Forelimb muscle (tissue), 1 donor: Measurements from ENCODE around the gene SMAGP. TPM values are rescaled to one million over a fixed set of nuclear protein-coding genes. Genes with fewer than 3 reads are reported as not detected.
A peak's percentile ranks its signal among the peaks of the same experiment; 100 is the strongest.
"Not testable (repeated sequence)": the region's sequence is repeated elsewhere in the genome, so short reads cannot be mapped to it uniquely, and the experiment has no call there.

Experiments used
- DNase-seq: peaks from one replicate; pipeline ENCODE4 v3.0.0-alpha.2; 2013; ENCODE audit warnings: low read depth
- polyA plus RNA-seq: library from polyadenylated mRNA; unstranded; fragments of 120-200 nt; gene quantifications from one replicate; pipeline ENCODE4 v1.2.1, GENCODE V29; 2013; ENCODE audit not compliant: insufficient read length

SMAGP gene
- polyA plus RNA-seq, 1 donor: 7.0 TPM

GRCh38 chr12:51264297-51264696, 5.9 kb downstream of the SMAGP start:
- no peak for DNase-seq

GRCh38 chr12:51263341-51263740, 6.9 kb downstream of the SMAGP start:
- no peak for DNase-seq

DNA sequence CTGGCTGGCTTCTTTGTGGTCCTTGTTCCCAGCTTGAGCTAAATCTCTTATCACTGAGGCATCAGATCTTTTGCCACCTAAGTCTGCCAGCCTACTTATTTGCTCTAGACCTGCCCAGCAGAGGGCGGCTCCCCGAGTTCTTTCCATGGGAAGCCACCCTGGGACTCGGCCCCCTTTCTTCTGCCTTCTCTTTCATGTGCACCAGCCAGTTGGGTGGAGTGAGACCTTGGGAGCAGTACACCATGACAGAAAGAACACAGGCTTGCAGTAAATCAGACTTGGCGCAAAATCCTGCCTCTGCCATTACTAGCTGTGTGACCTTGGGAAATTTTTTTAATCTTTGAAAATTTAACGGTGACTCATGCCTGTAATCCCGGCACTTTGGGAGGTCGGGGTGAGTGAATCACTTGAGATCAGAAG, 7.4 kb downstream of the SMAGP start:
- no peak for DNase-seq

GRCh38 chr12:51259600-51259999, 10.6 kb downstream of the SMAGP start:
- not testable (repeated sequence) for DNase-seq

DNA sequence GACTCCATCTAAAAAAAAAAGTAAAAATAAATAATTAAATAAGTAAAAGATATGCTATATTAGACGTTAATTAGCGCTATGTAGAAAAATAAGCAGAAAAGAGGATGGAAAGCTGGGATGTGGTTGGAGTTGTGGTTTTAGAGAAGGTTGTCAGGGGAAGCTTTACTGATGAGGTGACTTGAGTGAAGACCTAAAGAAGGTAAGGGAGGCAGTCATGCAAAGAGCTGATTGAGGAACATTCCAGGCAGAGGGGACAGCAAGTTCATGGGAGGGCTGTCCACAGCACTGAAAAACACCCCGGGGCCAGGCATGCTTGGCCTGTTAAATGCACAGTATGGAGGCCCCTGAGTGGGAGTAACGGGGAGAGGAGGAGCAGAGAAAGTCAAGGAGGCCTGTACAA, 15.7 kb downstream of the SMAGP start:
- DNase-seq: no peak

- DNase-seq: no peak
Observed at GRCh38 chr12:51253276-51253675, 16.9 kb downstream of the SMAGP start.

DNA sequence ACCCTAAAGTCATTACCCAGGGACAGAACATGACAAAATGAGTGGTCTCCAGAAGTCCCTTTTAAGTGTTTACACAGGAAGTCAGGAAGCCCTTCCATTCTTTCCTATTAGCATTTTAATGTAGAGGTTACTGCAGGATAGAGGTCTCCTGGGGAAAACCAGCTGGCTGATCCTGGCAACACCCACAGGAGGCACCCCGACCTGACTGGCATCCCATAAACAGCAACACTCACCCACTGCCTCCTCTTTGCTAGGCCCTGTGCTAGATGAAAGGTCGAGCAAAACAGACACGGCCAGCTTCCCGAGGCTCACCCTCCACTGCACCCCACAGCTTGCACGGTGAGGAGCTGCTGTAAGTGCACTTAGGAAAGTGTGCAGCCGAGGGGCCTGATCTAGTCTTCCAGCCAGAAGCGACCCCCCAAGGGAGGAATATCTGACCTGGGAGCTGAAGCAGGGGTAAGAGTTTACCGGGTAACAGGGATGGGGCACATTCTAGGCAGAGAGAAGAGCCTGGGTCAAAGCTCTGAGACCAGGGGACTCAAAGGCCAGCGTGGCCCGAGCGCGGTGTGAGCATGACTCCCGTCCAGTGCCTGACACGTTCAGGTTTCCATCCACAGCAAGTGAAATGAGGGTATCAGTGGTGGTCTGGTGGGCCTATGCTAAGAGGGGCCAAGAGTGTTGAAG, 22.6 kb downstream of the SMAGP start:
- DNase-seq: no peak

- DNase-seq: no peak
Observed at GRCh38 chr12:51246254-51246853, 23.9 kb downstream of the SMAGP start.

DNA sequence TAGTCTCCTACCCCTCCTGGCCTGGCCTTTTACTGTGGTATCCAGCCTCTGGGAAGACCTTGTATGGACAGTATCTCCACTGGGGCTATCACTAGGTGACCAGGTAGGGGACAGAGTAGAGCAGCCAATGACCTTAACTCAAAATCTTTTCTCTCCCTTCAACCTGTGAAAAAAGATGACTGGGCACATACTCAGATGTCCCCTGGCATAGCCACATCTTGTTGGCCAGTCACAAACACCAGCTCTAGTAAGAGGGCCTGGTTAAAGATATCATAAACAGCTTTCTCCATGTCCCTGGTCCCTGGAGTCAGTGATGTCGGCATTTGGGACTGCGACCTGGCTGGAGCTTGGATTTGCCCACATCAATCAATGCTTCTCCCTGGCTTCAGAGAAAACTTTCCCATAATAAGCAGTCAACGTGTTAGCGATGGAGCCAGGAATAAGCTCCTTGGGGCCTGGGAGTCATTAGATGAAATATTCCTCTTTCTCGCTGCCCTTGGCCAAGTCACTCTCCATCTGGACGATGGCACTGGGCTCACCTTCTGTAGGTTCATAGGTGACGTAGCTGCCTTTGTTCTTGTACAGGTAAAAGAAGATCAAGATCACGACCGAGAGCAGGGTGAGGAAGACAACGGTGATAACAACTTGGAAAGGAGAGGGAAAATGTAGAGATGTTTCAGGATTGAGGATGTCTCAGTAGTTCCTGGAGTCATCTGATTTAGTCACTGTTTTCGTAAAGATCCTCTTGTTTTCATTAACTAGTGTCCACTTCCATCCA, 24.6 kb downstream of the SMAGP start:
- no peak for DNase-seq

GRCh38 chr12:51244269-51244668, 25.9 kb downstream of the SMAGP start:
- no peak for DNase-seq

DNA sequence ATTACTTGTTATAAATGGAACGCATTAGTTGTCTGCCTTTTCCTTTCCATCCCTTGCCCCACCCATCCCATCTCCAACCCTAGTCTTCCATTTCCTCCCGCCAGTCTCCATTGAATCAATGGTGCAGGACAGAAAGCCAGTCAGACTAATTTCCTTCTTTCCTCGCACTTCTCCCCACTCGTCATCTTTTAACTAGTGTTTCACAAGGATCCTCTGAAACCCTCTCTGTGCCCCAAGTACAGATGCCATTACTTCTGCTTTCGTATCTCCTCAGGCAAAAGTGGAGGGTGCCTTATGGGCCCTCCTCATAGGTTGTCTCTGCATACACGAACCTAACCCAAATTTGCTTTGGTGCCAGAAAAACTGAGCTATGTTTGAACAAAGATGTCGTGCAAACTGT, 27.3 kb downstream of the SMAGP start:
- no peak for DNase-seq

DNA sequence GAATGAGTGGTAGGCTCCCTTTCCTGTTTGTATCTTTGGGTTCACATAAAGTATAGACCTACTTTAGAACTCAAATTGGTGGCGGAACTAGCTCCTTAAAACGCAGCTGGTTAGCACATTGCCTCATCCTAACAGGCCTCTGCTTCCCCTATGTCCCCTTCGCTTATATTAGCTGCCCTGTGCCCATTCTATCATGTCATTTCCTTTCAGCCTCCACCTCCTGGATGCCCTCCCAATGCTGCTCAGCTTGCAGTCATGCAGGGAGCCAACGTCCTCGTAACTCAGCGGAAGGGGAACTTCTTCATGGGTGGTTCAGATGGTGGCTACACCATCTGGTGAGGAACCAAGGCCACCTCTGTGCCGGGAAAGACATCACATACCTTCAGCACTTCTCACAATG, 28.1 kb downstream of the SMAGP start:
- DNase-seq: no peak

DNA sequence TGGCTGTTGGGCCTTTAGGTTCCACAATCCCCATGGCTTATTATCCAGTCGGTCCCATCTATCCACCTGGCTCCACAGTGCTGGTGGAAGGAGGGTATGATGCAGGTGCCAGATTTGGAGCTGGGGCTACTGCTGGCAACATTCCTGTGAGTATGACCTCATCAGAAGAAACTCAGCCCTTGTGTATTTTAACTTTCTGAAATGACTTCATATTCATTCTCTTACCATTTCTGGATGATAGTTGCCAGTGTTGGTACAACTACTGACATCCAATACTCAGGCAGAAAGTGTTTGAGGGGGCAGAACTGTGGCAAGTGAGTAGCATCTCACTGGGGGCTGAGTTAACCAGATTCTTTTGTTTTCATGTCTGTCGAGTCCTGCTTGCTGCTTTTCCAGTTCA, 29.2 kb downstream of the SMAGP start:
- DNase-seq: no peak

- peak; percentile 89 for DNase-seq
Observed at GRCh38 chr12:51238510-51239334, 31.5 kb downstream of the SMAGP start, which contains the start of gene DAZAP2. Gene DAZAP2 (plus strand): TSS chr12:51238826. CDS start chr12:51238908, 82 bp downstream.

DNA sequence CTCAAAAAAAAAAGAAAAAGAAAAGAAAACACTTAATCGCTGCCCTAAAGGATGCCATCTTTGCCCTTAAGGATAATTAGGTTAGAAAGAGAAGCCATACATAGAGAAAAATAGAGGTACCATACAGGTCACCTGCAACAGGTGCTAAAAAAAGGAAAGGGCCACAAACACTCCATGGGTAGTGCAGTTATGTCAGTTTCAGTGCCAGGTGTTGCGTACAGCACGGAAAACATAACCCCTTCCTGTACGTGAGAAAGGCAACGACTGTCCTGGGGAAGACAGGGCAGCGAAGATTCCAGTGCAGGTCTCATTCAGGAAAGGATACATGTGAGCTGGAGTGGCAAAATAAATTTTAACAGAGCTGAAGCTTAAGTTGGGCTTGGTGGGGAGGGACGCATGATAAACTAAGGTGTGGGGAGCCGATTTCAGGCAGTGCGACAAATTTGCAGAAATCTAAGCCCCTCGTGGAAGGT, 32.1 kb downstream of the SMAGP start:
- DNase-seq: no peak

DNA sequence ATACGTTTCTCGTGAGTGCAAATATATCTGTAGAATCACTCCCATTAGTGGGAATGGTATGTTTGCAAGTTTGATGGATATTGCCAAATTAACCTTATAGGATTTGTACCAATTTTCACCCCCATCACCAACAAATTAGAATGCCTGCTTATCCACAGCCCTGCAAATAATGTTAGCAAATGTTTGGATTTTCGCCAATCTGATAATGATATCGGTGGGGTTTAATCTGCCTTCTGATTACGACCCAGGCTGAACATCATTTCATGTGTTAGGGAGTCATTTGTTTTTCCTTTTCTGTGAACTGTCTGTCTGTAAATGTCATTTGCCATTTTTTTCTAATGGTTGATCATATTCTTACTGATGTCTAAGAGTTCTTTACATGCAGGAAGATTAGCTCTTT, 35.7 kb downstream of the SMAGP start:
- DNase-seq: no peak

GRCh38 chr12:51232642-51233041, 37.6 kb downstream of the SMAGP start:
- no peak for DNase-seq

- DNase-seq: no peak
Observed at GRCh38 chr12:51229116-51229809, 41.0 kb downstream of the SMAGP start.

GRCh38 chr12:51227962-51228361, 42.3 kb downstream of the SMAGP start:
- DNase-seq: no peak

DNA sequence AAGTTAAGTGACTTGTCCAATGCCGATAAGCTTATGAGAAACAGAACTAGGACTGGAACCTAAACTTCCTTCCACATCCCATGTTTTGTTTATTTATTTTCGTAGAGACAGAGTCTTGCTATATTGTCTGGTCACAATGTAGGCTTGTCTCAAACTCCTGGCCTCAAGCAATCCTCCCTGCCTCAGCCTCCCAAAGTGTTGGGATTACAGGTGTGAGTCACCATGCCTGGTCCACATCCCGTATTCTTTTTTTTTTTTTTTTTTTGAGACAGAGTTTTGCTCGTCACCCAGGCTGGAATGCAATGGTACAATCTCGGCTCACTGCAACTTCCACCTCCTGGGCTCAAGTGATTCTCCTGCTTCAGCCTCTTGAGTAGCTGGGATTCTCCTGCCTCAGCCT, 43.1 kb downstream of the SMAGP start:
- not testable (repeated sequence) for DNase-seq

- DNase-seq: no peak
Observed at GRCh38 chr12:51225771-51226170, 44.4 kb downstream of the SMAGP start.
